Measurements from ENCODE around the gene FGG. TPM values are rescaled to one million over a fixed set of nuclear protein-coding genes. Genes with fewer than 3 reads are reported as not detected.

FGG gene
- total and polyA plus RNA-seq, 2 donors (not counting 1 experiment from before 2014, with no cell fraction given): not detected

DNA sequence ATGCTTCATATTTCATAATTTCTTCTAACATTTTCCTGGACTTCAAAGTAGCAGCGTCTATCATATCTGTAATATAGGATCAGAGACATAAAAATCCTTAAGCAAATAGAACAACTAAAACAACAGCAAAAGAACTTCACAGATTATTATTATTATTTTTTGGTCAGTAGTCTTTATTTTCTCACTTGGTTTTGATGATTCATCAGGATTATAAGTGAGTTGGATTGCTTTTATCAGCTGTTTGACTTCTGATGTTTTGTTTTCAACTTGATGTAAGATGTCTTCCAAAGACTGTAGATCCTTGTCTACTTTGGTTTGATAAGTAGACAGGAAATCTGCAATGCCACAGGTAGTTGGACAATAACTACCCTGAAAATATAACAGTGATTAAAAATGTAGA lies 623 bp downstream of the FGG start:
- Histone ChIP-seq H3K4me2 (replicated peaks; ENCODE audit: low read depth, low read length, poor library complexity, severe bottlenecking) (no peak overlapping the region), H3K27ac (ENCODE audit: low read length in 2 of 2) (no peak overlapping the region), H3K36me3 (replicated peaks in 1 of 2; ENCODE audit: control extremely low read depth in 1 of 2, control insufficient read depth in 1 of 2, extremely low read depth in 1 of 2, insufficient read depth in 2 of 2, low read length in 1 of 2) (no peaks in the 10 kb centered on the region), H4K20me1 (ENCODE audit: control insufficient read depth, insufficient read depth, low read length, poor library complexity, severe bottlenecking) (no peaks in the 10 kb centered on the region), H3K9ac (ENCODE audit: low read length) (no peak overlapping the region), H2AFZ (ENCODE audit: insufficient read depth, low read depth, low read length, poor library complexity, severe bottlenecking) (no peak overlapping the region), H3K27me3 (replicated peaks in 1 of 4; ENCODE audit: control extremely low read depth in 1 of 4, control insufficient read depth in 3 of 4, insufficient read depth in 4 of 4, low read length in 3 of 4) (peaks cover 0 to 5% (median 1%) of the 10 kb centered on the region in 4 experiments), H3K9me3 (ENCODE audit: control extremely low read depth in 1 of 3, control insufficient read depth in 2 of 3, insufficient read depth in 1 of 3, low read length in 2 of 3) (peaks cover 0 to 3% (median 1%) of the 10 kb centered on the region in 3 donors), H3K4me1 (ENCODE audit: control insufficient read depth in 2 of 2, insufficient read depth in 2 of 2, low read length in 2 of 2) (peaks cover 7 to 9% of the 10 kb centered on the region in 2 donors), H3K4me3 (ENCODE audit: control extremely low read depth in 1 of 5, extremely low read depth in 1 of 5, insufficient read depth in 1 of 5, low read depth in 2 of 5, low read length in 4 of 5) (no peak overlapping the region), H3K79me2 (ENCODE audit: control insufficient read depth, insufficient read depth, low read length) (no peaks in the 10 kb centered on the region)
- ChIA-PET POLR2A (no interaction called here), CTCF (interaction anchor here (1.8 kb wide), 1 partner anchor 10 kb away, joined by 5 read pairs; no protein-coding TSS in a partner anchor)
- no CpG with 5 or more reads among the region's 1 CpG for WGBS (ENCODE audit: insufficient coverage)
- DNase-seq (no peak), ATAC-seq (ENCODE audit: low read depth) (no peak)
- H3K9me3 Mint-ChIP-seq (ENCODE audit: insufficient read depth): no peaks in the 10 kb centered on the region
- H3K27me3 Mint-ChIP-seq: peaks cover 26% of the 10 kb centered on the region
- TF ChIP-seq, protein P1, sequence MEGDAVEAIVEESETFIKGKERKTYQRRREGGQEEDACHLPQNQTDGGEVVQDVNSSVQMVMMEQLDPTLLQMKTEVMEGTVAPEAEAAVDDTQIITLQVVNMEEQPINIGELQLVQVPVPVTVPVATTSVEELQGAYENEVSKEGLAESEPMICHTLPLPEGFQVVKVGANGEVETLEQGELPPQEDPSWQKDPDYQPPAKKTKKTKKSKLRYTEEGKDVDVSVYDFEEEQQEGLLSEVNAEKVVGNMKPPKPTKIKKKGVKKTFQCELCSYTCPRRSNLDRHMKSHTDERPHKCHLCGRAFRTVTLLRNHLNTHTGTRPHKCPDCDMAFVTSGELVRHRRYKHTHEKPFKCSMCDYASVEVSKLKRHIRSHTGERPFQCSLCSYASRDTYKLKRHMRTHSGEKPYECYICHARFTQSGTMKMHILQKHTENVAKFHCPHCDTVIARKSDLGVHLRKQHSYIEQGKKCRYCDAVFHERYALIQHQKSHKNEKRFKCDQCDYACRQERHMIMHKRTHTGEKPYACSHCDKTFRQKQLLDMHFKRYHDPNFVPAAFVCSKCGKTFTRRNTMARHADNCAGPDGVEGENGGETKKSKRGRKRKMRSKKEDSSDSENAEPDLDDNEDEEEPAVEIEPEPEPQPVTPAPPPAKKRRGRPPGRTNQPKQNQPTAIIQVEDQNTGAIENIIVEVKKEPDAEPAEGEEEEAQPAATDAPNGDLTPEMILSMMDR (IDR thresholded peaks at IDR 0.05): no peak
- TF ChIP-seq EZH2 (IDR thresholded peaks at IDR 0.05; ENCODE audit: borderline replicate concordance, insufficient read depth, low read depth, low read length, poor library complexity, severe bottlenecking): no peak
- H3K27ac Mint-ChIP-seq: no peak overlapping the region
- intact Hi-C loops (cut with micrococcal nuclease): no loop called here
- H3K4me1 Mint-ChIP-seq: peaks cover 8% of the 10 kb centered on the region
- H3K4me3 Mint-ChIP-seq: no peak overlapping the region

DNA sequence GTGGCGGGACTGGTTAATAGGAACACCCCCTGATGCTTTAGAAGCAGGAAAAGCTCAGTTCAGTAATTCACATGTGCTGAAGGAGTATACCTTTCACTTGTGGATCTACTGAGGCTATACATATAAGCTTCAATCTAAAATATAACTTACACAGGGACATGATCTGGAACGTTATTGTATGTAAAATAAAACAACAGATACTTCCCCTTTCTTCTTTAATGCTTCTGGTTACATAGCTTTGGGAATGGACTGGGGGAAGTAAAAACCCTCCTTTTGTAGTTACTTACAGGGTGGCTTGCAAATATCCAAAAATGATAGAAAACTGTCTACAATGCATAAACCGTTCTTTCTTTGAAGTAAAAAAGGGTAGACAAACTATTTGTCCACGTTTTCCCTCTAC lies 1.9 kb downstream of the FGG start:
- H3K27me3 Mint-ChIP-seq: peaks cover 30% of the 10 kb centered on the region

More for the DNA sequence above, 1.9 kb downstream of the FGG start:
- H3K4me1 Mint-ChIP-seq: no peaks in the 10 kb centered on the region
- H3K79me2 ChIP-seq (ENCODE audit: control insufficient read depth, insufficient read depth, low read length): no peaks in the 10 kb centered on the region
- intact Hi-C loops (cut with micrococcal nuclease): no loop called here
- no peaks in the 10 kb centered on the region for H3K36me3 ChIP-seq (replicated peaks in 1 of 2; ENCODE audit: control extremely low read depth in 1 of 2, control insufficient read depth in 1 of 2, extremely low read depth in 1 of 2, insufficient read depth in 2 of 2, low read length in 1 of 2)
- POLR2A ChIA-PET: no interaction called here
- H3K27ac Mint-ChIP-seq: no peak overlapping the region
- no peak overlapping the region for H3K4me3 Mint-ChIP-seq
- H3K27me3 ChIP-seq (replicated peaks in 1 of 4; ENCODE audit: control extremely low read depth in 1 of 4, control insufficient read depth in 3 of 4, insufficient read depth in 4 of 4, low read length in 3 of 4): peaks cover 0 to 5% (median 1%) of the 10 kb centered on the region in 4 experiments
- no peak overlapping the region for H3K9ac ChIP-seq (ENCODE audit: low read length)
- H3K4me3 ChIP-seq (ENCODE audit: control extremely low read depth in 1 of 5, extremely low read depth in 1 of 5, insufficient read depth in 1 of 5, low read depth in 2 of 5, low read length in 4 of 5): no peak overlapping the region
- H3K9me3 ChIP-seq (ENCODE audit: control extremely low read depth in 1 of 3, control insufficient read depth in 2 of 3, insufficient read depth in 1 of 3, low read length in 2 of 3): peaks cover 0 to 1% (median 0%) of the 10 kb centered on the region in 3 donors
- no peak for TF ChIP-seq EZH2 (IDR thresholded peaks at IDR 0.05; ENCODE audit: borderline replicate concordance, insufficient read depth, low read depth, low read length, poor library complexity, severe bottlenecking)
- TF ChIP-seq, protein P1 (IDR thresholded peaks at IDR 0.05): no peak
- no peak for DNase-seq
- no peak overlapping the region for H2AFZ ChIP-seq (ENCODE audit: insufficient read depth, low read depth, low read length, poor library complexity, severe bottlenecking)
- no CpG with 5 or more reads among the region's 4 CpGs for WGBS (ENCODE audit: insufficient coverage)
- CTCF ChIA-PET: interaction anchor here (1.1 kb wide), 1 partner anchor 11 kb away, joined by 3 read pairs; no protein-coding TSS in a partner anchor
- H3K4me1 ChIP-seq (ENCODE audit: control insufficient read depth in 2 of 2, insufficient read depth in 2 of 2, low read length in 2 of 2): no peaks in the 10 kb centered on the region
- no peak for ATAC-seq (ENCODE audit: low read depth)
- no peaks in the 10 kb centered on the region for H4K20me1 ChIP-seq (ENCODE audit: control insufficient read depth, insufficient read depth, low read length, poor library complexity, severe bottlenecking)
- H3K9me3 Mint-ChIP-seq (ENCODE audit: insufficient read depth): no peaks in the 10 kb centered on the region
- H3K27ac ChIP-seq (ENCODE audit: low read length in 2 of 2): no peak overlapping the region
- no peak overlapping the region for H3K4me2 ChIP-seq (replicated peaks; ENCODE audit: low read depth, low read length, poor library complexity, severe bottlenecking)

Data from B cell (primary cell).